Stimulated activated CD8-positive, alpha-beta memory T cell treated with anti-CD3 and anti-CD28 coated beads, Interleukin-4, amount 100 ng/mL, for 48 hours (primary cell): ENCODE data around the gene ZDHHC8.

ENCODE experiments used
- DNase-seq: peaks from one replicate; pipeline ENCODE4 v3.0.0-alpha.2; 2020

The ZDHHC8 gene

GRCh38 chr22:20099099-20099711 is 32.4 kb upstream of the ZDHHC8 start:
- no peak for DNase-seq

GRCh38 chr22:20101638-20102037 is 30.0 kb upstream of the ZDHHC8 start:
- DNase-seq, result no peak

DNA sequence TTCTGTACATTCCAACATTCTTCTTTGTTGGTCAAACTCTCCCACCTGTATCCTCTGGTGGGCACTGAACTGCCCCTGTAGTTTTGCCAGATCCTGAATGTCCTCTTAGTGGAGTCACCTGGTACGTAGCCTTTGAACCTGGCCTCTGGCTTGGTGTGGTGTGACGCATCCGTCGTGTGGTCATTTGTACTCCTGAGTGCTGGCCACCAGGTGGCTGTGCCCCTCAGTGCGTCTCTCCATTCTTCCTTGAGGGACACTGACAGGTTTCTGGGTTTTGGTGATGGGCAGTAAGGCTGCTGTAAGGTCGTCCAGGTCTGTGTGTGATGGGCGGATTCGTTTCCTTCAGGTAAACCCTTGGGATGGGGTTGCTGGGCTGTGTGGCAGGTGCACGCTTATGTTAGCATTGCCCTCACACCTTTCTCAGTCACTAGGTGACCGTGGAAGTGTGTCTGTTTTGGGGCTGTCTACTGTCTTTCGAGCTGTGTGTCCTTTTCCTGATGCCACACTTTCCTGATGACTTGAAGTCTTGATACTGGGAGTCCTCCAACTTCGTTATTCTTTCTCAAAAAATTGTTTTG is 29.3 kb upstream of the ZDHHC8 start:
- no peak for DNase-seq

DNA sequence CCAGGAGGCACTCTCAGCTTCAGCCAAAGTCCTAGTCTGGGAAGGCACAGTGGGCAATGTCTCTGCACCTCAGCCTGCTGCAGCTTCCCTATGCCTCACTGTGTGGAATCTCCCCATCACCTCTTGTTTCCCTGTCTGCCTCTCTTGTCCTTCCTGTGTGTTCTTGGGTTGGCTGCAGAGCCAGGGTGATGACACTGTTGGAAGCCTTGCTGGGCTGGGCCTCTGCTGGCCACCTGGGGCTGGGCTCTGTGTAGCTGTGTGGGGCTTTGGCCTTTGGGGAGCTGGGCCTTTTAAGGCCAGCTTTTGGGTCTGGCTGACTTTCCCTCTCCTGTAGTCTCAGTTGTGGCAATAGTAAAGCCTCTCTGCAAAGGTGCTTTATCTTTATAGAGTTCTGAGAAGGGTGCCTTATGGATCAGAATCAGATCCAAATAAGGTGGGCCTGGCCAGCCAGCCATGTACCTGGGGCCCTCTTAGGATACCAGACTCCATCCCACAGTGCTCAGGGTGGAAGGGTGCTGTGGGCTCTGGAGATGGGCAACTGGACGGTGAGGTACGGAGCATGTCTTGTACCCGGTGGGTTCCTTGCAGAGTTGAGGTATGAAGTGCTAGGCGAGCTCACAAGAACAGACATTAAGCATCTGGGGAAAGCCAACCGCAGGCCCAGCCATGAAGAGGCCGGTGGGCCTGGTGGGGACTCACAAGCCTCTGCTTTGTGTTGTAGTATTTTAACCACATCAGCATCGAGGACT is 26.0 kb upstream of the ZDHHC8 start:
- DNase-seq, result no peak

GRCh38 chr22:20106205-20106848 is 25.3 kb upstream of the ZDHHC8 start:
- DNase-seq, result no peak

GRCh38 chr22:20106849-20107237 is 24.8 kb upstream of the ZDHHC8 start:
- no peak for DNase-seq

DNA sequence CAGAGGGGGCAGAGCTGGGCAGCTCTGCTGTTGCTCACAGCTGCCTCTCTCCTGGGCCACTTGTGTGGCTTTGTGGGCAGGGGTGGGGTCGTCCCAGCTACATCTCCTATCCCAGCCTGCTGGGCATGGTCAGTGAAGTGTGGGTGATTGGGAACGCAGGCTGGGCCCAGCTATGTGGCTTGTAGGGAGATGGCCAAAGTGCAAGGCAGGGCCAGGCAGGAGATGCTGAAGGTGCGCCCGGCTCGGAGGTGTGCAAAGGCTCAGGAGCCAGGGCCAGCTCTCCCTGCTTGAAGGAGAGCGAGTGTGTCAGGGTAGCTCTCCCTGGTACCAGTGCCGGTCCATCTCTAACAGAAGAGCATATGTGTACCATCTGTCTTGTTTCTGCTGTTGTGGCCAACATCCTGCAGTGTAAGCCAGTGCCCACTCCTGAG is 24.1 kb upstream of the ZDHHC8 start:
- no peak for DNase-seq

DNA sequence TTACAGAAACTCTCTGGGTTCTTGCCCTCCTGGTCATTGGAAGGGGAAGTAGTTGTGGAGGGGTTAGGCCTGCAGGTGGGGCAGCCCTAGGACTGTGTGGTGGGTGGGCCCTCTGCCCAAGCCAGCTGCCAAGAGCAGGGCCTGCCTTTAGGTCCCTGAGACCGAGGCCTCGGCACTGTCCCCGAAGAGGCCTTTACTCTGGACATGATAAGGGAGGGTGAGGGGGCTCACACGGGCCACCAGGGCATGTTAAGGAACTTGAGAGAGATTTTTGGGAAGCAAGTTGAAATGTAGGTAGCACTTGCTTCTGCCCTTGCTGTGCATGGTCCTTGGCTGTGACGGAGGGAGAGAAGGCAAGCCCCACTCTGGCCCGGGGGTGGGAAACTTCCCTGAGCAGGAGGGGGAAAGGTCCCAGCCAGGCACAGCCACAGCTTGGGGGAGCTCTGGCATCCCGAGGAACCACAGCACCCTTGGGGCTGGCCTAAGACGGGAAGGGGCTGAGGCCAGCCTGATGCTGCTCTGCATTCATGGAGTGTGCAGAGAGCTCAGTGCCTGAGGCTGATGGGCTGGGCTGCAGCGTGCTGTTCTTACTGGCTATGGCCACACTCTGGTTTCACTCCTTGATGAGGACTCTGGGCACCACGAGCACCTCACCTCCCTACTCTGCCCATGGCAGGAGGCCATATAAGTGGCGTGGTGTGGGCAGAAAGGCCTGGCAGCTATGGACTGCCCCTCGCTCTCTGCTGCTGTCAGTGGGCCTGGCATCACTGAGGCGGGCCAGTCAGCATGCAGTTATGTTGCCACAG is 23.4 kb upstream of the ZDHHC8 start:
- no peak for DNase-seq

GRCh38 chr22:20108757-20109230 is 22.8 kb upstream of the ZDHHC8 start:
- DNase-seq, result no peak

DNA sequence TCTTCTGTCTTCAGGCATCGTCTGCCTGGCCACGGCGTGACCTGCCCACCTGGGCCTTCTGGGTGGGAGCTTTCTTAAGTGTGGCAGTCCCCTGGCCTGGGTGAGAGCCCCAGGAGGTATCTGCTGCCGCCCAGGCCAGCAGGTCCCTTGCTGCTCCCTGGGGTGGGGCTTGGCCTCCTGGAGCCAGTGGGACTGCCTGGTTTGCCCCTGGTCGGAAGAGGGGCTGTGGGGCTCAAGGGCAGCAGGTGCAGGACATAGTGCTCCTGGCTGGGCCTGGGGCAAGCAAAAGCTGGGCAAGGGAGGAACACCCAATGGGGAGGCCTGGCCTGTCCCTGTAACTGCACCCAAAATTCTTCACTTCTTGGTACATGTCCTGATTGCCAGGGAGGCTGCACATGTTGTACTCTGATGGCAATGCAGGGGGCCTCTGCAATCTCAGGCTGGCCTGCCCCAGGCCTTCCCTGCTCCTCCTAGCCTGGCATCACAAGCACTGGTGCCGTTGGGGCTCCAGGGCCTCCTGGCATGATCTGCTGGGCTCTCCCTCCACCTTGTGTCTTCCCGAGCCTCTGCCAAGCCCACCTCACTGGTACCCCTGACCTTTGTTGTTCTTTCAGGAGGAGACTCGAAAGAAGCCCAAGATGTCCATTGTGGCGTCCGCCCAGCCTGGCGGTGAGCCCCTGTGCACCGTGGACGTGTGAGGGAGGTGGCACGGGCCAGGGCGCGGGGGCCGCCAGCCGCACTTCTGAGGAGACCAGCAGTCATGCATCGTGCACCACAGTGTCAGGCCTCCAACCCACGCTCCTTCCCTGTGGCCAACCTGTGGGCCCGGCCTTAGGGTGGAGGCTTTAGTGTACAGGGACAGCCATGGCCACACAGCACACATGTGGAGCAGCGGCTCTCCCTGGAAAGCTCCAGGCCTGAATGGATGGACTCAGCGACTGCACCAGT is 21.9 kb upstream of the ZDHHC8 start:
- DNase-seq, result no peak

GRCh38 chr22:20110359-20110985 is 21.1 kb upstream of the ZDHHC8 start:
- DNase-seq, result no peak

DNA sequence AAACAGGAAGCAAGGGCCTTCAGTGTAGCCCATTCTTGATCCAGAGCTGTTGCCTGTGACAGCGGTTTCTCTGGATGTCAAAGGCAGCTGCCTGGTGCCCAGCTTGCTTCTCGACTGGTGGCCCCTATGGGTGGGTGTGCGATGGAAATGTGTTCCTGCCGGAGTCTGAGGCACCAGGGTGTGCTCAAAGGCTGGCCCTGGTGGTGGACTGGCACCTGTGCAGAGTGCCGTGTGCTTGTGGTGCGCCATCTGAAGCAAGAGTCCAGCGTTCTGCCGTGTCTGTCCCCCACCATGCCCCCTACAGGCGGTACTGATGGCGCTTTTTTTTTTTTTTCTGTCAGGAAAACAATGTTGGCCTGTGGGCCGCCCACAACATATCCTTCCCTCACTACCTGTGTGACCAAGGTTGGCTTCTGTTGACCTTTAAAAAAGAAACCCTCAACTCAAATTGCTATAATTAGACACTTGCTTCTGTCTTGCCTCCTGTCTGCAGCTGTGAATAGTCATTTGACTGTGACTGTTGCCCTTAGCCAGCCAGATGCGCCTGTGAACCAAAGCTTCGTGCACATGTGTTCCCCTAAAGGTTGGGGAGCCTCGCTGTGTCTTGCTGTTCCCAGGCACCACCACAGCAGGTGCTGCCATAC is 20.4 kb upstream of the ZDHHC8 start:
- peak; percentile 60 for DNase-seq

DNA sequence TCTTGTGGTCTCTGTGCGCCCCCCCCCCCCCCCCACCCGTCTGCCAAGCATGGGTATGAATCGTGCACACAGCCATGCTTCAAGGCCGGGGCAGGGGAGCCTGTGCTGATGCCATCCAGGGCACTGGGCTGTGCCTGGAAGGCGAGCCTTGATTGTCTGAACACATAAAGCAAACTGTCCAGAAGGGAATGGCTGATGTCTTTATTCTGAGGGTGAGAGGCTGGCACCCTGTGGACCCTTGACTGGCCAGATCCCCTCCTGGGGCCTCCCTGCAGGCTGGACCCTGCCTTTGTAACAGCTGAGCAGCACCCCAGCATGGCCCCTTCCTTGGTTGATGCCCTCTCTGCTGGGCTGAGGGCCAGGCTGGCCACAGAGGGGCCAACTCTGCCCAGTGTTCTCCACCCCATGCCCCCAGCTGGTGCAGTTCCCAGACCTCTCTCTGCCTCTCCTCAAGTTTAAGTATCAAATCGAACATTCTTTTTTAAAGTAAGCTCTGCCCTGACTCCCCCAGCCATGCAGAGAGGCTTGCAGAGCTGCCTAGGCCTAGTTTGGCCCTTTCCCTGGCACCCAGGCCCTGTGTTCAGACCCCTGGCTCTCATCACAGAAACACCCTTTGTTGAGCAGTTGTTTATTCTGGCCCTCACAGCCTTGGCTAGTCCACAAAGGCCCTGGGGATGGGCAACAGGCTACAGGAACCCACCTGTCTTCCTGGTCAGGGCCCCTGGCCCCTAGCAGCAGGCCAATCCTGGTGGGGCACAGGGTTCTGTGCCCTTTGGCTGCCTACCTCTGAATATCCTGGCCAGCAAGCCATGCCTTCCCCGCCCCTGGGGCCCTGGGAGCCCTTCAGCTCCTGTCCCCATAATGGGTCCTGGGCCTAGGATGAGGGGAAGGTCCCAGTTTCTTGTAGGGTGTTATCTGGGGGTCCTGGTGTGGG is 19.6 kb upstream of the ZDHHC8 start:
- DNase-seq, result no peak

DNA sequence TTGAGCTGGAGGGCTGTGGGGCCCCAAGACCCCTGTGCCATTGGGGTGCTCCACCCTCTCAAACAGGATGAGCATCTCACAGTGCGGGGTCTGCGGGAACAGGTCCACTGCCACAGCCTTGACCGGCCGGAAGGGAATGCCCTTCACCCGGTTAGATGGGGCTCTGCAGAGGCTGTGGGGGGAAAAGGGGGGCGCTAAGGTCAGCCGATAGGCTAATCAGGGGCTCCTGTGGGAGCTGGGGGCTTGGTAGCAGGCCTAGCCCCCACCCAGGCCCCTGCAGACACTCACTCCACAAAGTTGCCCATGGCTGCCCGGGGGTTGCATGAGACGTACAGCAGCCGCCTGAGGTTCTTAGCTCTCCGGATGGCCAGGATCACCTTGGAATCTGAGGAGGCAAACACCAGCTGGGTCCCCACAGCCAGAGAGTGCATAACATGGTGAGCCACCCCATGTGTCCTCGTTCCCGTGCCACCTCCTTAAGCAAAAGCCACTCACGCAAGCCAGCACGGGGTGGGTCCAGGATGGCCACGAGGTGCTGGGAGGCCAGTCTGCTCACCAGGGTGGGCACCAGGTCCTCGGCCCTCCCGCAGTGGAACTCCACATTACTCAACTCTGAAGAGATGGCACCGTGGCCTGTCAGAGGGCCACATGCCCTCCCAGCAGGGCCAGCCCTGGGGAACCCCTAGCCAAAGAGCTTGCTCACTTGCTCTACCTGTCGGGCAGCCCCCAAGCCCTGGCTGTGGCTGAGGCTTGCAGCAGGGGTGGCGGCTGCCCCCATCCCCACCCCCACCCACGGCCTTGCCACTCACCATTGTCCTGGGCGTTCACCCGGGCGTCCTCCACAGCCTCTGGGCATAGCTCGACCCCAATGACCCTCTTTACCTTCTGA is 18.7 kb upstream of the ZDHHC8 start:
- DNase-seq, result no peak

DNA sequence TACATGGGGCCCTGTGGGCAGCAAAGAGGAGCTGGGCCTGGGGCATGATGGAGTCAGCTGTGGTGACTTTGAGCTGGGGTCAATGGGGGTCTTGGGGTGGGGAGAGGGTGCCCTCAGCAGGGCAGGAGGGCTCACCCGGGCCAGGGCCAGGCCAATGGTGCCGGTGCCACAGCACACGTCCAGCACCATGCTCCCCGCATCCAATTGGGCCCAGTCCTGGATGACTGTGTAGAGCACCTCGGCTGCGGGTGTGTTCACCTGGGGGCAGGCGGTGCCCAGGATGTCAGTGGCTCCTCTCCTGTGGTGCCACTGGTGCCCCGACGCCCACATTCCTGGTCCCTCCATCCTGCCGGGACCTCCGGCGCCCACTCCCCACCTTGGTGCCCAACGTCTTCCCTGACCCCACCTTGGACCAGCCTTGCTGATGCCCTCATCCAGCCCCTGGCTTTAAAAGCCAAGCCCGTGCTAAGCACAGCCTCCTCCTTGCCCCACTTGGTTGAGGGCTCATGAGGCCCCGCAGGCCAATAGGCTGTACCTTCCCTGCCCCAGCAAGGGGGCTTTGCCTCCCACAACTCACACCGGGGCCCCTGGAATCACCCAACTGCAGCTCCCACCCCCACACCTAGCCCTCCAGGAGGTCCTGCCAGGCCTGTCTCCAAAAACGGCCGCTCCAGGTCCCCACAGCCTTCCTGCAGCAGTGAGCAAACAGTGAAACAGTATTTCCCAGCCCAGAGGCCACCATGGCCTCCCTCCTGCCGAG is 17.9 kb upstream of the ZDHHC8 start:
- no peak for DNase-seq

- no peak for DNase-seq
Measured at GRCh38 chr22:20114506-20115475, 16.8 kb upstream of the ZDHHC8 start.
